Effector CD8-positive, alpha-beta T cell (primary cell): ENCODE results near the gene CRHR1.

Experiments used
- DNase-seq: peaks from one replicate; lab custom pipeline; 2025; lab: John Stamatoyannopoulos, UW

Gene CRHR1

DNA sequence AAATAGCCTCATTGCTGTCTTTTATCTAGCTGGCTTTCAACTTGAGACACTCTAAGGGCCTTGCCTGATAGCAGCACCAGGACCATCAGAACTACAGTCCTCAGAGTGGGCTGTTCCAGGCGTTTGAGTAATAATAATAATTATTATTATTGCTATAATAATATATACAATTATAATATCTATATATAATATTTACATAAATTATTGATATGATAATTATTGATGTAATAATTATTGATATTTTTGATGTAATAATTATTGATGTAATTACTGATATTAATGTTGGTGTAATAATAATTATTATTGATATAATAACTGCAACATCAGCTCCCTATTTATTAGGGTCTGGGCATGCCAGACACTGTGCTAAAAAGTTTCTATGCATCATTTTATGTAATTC lies 25.6 kb upstream of the CRHR1 start:
- no peak for DNase-seq

DNA sequence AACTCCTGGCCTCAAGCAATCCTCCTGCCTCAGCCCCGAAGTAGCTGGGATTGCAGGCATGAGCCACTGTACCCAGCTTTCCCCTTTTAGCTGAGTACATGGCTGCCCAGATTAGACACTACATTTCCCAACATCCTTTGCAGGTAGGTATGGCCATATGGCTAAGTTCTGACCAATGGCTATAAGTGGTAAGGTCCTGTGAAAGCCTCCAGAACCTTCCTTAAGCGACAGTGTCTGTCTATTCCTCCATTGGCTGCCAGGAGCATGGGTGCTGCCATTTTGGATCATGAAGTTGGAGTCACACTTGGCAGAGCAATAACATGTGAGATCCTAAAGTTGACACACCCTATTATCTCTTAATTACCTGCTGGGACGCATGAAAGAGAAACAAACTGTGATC lies 24.4 kb upstream of the CRHR1 start:
- DNase-seq, result no peak

DNA sequence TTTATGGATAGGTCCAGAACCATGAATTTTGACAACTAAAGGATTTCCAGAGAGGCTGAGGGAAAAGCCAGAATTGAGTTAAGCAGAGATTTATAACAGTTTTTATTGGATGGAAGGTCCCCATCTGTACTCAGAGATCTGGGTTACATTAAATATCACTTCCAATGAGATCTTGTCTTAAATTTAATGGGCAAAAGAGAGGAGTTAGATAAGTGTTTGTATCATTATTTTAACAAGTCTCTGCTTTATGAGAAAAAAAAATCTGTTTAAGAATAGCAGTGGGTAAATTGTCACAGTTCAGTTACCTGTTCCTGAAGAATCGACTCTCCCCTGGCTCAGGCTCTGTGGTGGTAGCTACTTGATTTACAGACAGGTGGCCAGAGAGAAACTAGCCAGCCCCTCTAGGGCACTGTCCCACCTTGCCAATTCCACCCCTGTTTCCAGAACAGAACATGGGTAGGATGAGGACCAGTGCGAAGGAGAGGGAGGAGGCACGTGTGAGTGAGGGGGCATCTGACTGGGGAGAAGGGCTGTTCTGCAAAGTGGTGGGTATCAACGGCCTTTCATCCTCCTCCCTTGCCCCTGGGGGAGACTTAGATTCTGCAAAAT lies 22.1 kb upstream of the CRHR1 start:
- no peak for DNase-seq

DNA sequence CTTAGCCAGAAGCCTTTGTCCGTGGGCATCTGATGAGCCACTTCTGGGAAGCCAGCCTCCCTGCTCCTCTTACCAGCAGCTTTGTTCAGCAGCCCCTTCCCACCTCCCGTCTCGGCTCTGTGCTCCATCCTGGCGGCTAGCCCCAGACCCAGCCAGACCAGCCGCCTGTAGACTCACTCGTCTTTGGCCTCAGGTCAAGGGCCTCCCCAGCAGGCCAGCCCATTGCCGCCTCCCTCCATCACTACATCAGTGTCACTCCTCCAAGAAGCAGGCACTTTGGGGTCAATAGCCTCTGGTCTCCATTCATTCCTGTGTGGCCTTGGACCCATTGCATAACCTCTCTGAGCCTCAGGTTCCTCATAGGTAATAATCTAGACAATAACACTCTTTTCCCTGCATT lies 20.9 kb upstream of the CRHR1 start:
- DNase-seq, result no peak

DNA sequence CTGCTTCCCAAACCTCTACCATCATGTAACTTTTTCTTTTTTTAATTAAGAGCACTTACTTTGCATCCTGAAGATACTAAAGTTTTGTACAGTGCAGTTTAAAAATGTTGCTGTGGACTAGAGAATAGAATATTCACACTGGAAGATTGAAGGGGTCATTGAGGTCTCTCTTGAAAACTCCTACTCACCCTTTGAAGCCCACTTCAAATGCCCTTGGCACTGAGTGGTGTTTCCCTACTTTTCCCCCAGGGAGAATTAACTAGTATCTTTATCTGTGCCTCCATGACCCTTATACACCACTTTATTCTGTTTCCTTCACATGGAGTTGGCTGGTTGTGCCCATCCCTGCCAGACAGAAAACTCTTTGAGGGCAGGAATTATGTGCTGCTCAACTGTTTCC lies 19.6 kb upstream of the CRHR1 start:
- no peak for DNase-seq

DNA sequence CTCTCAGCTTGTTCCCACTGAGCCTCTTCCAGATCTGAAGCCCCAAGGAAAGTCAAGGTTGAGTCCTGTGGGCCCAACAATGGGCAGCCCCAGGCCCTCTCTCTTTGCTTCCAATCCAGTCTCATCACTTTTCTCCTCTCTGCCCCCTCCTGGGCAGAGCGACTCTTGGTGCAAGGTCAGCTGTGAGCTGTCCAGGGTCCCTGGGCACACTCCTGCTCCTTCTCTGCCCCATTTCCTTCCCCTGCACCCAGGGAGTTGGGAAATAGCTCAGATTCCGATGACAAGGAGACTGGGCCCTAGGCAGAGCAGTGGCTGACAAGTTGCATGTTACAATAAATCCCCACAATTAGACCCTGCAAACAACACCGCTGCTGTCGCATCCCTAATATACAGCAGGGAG lies 16.1 kb upstream of the CRHR1 start:
- no peak for DNase-seq

DNA sequence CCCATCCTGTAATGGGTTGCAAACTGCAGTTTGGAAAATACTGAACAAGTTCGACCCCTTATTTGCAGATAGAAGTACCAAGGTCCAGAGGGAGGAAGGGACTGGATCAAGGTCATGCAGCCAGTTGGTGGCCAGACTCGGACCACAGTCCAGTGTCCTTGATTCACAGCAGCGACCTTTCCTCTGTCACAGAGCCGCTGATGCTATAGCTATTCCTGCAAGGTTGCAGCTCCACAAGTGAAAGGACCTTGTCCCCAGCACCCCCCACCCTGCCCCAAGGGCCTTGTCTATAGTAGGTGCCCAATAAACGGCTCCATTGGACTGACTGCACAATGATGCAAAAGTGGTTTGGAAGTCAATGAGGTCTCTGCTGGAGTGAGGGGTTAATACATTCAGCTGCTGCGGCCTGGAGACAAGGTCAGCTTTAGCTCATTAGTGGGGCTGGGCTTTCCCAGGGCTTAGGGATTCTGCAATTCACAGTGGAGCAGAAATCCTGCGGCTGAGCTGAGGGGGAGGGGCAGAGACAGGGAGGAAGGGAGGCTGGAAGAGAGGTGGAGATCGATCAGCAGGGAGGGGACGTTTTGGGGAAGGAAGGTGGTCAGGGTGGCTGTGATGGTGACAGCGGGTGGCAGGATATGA lies 13.4 kb upstream of the CRHR1 start:
- no peak for DNase-seq

DNA sequence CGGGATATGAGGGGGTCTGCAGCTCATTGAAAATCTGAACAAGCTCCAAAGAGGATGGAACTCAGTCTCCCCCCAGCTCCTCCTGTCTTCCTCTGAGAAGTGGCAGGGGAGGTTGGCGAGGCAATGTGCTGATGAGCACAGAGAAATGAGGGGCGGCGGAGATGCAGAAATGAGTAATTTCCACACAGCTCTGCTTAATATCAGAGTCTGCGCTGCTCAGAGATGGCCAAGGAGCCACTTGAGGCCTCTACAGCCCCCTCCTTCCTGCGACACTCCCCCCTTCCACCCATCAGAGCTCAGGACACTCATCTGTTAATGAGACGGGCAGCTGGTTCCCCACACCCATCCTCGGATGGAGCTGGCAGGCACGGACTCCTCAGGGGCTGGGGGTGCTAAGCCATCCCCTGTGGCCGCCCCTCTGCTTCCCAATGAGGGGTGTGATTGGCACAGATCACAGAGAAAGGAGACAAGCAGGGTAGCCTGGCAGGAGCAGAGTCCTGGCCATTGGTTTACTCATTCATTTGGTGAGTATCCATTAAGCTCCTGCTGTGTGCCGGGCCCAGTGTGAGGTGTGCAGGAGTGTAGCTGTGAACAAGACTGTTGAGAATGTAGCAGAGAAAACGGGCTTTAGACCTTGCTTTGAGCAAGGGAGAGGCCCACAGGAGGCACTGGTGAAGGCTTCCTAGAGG lies 12.7 kb upstream of the CRHR1 start:
- no peak for DNase-seq

DNA sequence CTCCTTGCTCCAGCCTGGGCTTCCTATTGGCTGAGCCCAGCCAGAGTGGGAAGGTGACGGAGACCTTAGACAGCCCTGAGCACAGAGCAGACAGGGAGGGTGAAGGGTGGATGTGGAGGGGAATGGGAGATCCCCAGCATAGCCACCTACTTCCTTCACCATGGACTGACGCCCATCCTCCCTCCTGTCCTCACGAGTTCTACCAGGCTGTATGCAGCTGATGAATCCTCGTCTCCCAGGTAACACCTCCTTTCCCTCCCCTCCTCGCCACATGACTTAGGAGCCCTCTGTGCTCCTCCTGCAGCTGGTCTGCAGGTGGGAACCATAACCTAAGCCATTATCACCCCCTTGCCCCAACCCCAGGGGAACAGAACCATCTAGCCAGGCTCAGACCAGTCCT lies 9.0 kb upstream of the CRHR1 start:
- no peak for DNase-seq

DNA sequence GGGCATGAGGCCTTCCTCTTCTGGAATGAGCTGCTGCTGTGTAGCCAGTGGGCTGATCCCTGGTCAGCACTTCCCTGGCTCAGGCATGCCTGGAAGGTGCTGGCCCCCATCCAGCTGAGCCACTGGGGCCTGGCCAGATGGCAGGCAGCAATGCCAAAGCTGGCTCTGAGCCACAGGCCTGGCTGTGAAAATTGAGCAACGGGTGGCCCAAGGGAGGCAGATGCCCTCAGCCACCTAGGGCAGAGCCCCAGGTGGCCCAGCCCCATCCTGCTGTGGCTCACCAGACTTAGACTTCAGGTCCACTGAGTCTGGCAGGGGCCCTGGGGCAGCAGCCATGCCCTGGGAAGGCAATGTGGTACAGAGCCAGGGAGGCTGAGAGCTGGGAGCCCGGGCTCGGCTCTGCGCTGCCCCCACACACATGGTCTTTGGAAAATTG lies 8.5 kb upstream of the CRHR1 start:
- no peak for DNase-seq

DNA sequence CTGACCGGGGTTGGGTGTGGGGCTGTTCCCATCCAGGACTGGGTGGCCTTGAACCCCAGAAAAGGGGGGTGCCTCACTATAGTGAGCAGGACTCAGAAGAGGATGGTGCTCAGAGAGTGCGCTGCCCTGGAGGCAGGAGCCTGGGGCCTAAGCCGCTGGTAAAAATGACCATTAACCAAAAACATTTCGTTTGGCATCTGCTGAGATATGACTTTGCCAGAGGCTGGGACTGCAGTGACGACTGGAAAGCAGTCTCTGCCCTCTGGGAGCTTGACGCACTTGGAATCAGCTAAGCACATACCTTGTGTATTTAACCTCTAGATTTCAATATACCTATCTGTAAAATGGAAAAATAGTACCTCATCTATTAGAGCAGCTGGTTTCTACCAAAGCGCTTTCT lies 7.2 kb upstream of the CRHR1 start:
- no peak for DNase-seq

DNA sequence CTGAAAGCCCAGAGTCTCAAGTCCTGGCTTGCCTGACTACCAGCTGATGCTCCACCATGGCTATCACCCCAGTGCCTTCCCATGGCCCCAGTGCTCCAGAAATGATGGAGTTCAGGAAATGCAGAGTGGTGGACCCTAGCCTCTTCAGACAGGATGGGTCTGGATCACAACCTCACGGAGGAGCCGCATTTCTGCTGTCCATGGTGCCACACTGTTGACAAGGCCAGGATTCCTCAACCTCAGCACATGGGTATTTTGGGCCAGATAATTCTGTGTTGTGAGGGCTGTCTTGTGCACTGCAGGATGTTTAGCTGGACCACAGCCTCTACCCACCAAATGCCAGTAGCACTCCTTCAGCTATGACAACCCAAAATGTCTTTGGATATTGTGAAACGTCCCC lies 6.7 kb upstream of the CRHR1 start:
- DNase-seq, result no peak

DNA sequence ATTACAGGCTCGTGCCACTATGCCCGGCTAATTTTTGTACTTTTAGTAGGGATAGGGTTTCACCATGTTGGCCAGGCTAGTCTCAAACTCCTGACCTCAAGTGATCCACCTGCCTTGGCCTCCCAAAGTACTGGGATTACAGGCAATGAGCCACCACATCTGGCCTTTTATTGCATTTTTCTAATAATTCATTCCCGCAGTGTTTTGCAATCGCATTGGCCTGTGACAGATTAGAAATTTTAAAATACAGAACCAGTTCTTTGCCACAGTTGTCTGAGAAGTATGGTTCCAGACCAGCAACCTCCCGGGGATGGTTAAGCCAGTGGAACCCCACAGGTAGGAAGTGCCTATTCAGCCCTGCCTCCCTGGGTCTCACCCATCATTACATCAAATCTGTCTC lies 3.2 kb upstream of the CRHR1 start:
- no peak for DNase-seq

DNA sequence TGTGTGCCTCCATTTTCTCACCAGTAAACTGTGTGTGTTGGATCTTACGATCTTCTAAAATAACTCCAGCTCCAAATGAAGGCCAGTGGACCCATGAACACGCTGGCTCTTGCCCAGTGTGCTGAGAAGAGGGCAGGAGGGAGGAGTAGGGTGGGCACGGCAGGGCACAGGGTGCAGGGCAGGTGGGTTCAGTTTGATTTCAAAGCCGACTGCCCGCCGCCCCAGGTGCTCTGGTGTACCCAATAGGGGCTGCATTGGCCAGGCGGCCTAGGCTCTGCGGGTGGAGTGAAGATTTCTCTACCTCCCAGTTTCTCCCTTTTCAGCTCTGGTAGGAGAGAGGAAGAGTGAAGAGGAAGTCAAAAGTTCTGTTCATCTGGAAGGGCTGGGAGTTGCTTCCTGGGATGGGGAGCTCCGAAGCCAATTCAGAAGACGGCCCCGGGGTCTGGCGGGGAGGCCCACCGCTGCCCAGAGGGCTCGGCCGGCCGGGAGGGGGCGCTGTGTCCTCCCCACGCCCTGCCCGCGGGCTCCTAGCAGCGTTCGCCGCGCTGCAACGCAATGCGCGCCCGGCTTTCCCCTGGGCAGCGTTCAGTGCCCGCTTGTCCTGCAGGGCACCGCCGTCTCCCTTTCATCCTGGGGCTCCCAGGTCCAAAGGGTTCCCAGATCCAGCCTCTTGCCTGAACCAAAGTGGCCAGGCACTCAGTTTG lies 1.1 kb upstream of the CRHR1 start:
- DNase-seq, result no peak

DNA sequence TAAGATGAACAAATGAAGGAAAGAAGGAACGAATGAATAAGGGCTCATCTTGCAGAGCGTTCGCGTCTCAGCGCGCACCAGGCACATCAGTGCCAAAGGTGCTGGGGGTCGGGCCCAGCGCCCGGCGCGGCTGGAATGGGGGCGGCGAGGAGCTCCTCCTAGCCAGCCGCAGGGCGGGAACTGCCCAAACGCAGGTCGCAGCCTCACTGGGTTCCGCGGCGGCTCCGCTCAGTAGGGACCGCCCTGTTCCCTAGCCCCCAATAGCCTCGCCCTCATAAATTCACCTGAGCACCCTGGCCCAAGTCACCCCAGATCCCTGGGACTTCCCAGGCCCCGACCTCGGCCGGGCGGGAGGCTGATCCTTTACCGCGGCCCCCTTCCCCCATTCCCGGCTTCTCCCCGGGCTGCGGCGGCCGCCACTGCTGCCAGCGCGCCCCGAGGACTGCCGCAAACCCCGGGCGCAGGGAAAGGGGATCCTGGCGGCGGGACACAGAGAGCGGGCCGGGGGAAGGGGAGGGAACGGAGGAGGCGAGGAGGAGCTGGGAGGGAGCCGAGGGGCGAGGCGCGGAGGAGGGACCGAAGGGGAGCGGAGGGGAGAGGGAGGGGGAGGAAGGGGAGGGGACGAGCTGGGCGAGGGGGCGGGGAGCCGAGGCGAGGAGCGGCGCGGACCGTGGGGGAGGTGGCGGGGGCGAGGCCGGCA lies 377 bp upstream of the CRHR1 start:
- no peak for DNase-seq

DNA sequence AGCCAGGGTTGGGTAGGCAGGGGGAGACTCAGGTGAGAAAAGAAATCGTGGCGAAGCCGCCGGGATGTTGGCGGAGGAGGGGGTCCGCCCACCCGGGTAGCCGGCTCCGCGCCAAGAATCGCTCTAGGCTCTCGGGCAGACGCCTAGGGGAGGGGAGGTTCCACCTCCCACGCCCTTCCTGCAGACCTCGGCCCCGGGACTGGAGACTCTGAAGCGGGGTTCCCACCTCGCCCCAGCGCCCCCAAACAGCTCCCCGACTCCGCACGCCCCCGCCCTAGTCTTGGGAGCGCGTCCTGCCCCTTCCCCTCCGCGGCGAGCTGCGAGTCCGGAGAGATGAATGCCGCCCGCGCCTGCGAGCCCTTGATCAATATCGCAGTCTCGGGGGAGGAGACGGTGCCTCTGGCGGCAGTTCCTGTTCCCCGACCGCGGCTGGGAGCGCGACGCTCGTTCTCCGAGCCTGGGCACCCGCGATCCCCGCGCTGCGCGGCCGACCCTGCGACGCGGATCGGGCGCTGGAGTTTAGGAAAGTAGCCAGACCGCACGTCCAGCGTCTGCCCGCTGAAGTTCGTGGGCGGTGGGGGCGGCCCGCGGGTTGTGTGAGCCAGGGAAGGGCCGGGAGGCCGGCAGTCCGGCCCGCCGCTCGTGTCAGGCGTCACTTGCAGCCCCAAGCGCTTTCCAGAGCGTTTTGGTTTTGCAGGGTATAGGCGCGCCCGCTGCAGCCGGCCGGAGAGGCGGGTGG lies 790 bp downstream of the CRHR1 start:
- no peak for DNase-seq

DNA sequence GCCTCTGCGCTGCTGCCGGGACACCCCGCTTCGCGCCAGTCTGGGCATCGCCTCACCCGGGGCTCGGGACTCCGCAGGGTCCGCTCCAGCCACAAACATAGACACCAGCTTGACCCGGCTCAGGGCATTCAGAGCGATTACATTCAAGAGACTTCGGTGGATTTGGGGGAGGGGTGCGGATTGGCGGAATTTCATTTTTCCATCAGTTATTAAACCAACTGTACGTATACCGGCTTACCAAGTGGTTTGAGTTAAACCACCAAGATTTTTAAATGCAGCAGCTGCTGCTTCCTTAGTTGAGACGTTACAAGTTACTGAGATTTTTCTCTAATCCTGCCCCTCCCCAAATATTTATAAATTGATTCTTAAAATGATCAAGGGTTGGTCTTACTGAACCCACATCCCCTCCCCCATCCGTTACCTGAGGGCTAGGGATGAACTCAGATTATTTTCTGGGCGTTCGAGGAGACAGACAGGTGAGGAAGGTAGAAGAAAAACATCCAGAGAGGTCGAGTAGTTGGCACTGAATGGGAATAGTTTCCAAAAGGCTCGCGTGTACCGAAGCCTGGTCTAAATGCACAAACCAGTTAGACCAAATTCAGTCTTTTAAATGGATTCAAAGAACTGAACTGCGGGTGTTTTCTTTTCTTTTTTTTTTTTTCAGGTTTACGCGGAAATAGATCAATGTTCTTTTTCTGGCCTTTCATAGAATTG lies 1.5 kb downstream of the CRHR1 start:
- DNase-seq, result no peak

DNA sequence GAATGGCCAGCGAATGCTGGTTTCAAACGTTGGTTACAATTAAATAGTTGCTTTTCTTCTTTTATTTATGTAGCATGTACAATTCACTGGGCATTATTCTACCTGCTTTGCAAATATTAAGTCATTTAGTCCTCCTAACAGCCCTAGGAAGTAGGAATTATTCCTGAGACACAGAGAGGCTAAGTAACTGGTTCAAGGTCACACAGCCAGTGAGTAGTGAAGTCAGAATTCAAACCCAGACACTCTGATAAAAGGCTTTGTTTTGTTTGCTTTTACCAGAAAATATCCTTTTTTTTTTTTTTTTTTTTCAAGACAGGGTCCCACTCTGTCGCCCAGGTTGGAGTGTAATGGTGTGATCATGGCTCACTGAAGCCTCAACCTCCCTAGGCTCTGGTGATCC lies 2.2 kb downstream of the CRHR1 start:
- no peak for DNase-seq

DNA sequence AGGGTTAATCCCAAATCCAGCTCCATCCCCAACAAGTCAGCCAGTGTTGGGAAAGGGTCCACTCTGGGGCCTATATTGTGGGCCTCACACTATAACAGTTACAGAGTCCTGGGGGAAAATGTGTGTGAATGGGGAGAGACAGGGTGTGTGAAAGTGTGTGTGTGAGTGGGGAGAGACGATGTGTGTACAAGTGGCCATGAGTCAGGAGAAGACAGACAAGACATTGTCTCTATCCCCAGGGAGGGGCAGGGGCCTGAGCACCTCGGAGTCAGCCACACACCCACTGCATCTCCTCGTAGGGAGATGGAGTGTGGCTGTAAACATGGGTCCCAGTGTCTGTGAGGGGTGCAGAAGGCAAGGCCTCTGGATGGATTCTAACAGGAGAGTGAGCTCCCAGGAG lies 2.9 kb downstream of the CRHR1 start:
- DNase-seq, result no peak

DNA sequence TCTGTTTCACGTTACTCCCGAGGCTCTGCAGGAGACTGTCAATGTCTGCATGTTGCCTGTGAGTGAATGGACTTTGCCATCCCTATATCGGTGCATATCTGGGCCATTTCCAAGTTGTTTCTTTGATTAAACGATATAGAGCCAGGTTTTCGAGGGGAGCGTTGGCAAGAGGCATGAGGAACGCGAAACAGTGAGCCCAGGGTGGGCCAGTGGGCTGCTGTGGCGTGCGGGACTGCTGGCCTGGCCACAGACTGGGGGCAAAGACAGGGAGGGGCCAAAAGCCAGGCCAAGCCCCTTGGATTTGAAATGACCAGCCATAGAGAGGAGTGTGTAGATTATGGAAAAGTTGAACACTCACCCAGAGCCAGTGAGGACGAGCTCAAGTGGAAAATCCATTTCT lies 3.5 kb downstream of the CRHR1 start:
- DNase-seq, result no peak

DNA sequence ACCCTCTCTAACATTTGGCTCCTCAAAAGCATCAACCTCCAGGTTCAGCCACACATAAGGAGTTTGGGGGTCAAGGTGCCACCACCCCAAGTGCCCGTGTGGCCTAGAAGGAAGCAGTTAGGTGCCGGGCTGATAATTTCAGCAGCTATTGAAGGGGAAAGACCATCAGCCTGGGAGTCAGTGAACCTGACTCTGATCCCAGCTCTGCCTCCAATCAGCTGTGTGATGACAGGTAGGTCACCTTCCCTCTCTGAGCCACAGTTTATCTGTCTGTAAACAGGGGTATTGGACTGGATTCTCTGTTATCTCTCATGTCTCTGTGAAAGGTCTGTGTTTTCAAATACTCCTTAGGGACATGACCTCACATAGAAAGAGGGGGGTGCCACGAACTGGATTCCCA lies 3.9 kb downstream of the CRHR1 start:
- DNase-seq, result no peak
